ENCODE data around the gene PRR15L.
A peak's percentile ranks its signal among the peaks of the same experiment; 100 is the strongest.

PRR15L gene

DNA sequence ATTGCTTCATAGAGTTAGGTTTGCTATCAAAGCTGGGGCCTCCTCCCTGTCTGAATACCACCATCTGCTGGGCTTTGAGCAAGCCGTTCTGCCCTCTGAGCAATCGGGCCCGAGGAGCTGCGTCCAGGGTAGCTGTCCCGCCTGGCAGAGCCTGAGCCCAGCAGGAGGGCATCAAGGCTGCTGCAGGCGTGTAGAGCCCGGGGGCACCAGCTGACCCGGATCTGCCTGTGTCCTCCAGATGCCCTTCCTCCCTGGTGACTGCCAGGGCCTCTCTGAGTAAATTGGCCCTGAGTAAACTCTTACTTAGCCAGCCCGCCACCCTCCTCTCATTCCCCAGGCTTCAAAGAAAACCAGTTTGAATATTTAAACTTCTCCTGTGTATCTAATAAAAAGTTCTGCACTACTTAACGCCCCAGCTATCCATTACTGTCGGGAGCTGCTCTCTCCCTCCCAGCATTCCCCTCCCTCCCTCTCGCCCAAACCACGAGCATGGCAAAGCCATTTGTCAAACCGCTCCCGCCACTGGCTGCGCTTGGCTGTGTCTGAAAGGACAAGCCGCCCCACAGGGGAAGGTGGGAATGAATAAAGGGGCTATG lies 29.7 kb upstream of the PRR15L start:
- no peak for DNase-seq

DNA sequence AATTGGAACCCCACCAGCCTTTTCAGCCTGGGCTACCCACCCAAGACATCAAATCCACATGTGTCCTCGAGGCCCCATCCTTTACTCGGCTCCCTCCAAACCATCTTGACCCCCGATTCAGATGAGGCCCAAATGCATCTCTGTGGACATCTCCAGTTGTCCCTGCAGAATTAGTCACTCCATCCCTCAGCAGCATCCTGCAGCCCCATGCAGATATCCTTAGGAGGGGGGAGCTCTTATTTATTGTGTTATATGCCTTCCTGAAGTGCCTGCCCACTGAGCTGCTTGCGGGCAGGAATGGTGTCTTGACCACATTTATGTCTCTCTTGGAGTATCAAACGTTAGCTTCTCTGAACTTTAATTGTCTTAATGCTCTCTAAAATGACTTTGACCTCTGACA lies 28.8 kb upstream of the PRR15L start:
- no peak for DNase-seq

DNA sequence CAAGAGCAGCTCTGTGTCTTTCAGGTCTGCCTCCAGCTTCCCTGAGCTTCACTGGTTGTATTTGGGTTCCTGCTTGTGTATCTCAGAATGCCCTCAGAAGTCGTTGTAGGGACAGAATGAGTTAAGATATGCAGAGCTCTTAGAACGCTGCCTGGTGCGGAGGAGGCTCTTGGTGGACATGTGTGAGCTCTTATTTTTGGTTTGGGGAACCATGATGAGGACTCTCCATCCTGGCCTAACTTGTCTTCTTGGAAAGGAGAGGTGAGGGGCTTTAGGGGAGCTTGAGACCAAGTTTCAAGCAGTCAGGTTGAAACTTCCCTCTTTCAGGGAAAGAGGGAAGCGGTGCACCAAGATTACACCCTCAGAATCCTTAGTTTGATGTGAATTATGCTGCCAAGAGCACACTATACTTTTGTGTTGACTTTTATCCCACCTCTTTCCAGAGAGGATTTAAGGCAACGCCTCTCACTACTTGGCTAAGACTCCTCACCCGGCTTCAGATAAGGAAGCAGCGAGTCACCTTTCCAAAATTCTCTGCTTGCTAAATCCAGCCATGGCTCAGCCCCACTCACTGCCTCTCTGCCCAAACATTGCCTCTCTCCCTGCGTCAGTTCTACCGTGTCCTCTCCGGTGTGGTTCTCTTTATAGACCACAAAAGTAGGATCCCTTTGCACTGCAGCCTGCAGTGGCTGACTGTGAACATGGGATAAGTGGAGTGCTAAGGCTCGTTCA lies 26.0 kb upstream of the PRR15L start:
- DNase-seq = peak; percentile 36 to 69

- DNase-seq = peak in 1 of 2 donors; percentile 46
These were observed 25.1 kb upstream of the PRR15L start for GRCh38 chr17:47982645-47983390.

GRCh38 chr17:47982091-47982617 lies 24.5 kb upstream of the PRR15L start:
- DNase-seq = no peak

DNA sequence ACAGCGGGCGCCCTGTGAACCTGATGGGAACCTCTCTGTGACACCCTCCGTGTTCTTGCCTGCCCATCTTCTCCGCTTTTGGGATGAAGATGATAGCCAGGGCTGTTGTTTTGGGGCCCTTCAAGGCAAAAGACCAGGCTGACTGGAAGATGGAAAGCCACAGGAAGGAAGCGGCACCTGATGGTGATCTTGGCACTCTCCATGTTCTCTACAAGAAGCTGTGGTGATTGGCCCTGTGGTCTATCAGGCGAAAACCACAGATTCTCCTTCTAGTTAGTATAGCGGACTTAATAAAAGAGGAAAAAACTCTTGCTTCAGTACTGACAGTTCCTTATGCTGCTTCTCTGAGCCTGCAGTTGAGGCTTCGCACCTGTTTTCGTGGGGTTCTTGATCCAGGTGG lies 23.8 kb upstream of the PRR15L start:
- peak in 1 of 2 donors; percentile 21 for DNase-seq

GRCh38 chr17:47980541-47980940 lies 22.9 kb upstream of the PRR15L start:
- DNase-seq = no peak

DNA sequence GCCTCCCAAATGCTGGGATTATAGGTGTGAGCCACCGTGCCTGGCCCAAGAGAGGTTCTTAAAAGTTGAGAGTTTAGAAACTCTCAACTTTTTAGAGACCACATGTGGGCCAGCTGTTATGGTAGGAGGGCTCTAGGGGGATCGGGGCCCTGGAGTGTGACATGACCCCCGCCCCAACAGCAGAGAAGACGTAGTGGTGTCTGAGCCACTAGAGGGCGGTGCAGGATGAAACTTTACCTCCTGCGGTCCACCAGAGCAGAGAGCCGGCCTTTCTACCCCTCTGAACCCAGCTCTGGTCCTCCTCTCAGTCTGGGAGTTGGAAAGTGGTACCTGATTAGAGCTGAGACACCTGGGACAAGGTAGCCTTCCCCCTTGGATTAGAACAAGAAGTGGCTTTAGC lies 20.6 kb upstream of the PRR15L start:
- peak in 1 of 2 donors; percentile 75 for DNase-seq

DNA sequence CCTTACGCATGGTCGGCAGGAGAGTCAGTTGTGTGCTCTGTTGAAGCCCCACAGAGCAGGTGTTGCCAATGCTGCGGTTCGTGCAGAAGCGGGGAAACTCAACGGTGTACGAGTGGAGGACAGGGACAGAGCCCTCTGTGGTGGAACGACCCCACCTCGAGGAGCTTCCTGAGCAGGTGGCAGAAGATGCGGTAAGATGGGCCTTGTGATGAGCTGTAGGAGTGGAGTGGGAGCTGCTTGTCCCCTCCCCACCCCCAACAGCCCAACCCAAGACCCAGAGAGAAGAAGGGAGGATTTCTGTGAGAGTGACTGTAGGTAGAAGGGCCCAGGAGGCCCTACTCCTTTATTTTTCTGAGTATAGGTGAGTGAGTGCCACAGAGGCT lies 18.1 kb upstream of the PRR15L start:
- DNase-seq = no peak

DNA sequence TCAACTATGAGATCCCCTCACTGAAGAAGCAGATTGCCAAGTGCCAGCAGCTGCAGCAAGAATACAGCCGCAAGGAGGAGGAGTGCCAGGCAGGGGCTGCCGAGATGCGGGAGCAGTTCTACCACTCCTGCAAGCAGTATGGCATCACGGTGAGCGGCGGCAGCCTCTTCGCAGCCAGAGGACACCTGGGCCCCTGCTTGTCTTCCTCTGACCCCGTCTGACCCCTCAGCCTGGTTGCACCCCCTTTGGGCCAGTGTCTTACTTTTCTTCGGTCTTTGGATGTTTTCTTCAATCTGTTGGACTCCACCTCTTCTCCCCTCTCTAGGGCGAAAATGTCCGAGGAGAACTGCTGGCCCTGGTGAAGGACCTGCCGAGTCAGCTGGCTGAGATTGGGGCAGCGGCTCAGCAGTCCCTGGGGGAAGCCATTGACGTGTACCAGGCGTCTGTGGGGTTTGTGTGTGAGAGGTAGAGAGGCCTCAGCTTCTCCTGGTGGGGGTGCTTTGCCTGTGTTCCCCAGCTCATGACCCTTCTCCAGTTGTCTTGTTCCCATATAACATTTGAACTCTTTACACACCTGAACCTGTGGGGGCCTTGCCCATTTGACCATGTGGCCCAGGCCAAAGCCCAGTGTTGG lies 17.6 kb upstream of the PRR15L start:
- DNase-seq = no peak

DNA sequence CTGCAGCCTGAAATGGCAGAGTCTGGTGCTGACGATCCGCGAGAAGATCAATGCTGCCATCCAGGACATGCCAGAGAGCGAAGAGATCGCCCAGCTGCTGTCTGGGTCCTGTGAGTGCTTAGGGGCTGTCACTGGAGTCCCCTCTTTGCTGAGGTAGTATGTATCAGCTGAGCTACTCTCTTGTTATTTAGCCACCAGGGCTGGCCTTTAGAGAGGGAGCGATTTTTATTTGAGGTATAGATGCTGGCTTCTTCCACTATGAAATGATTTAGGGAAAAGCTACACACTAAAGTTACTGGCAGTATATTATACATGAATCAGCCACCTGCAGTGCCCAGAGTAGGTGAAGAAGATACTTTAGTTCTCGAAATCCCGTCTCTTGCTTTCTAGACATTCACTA lies 15.9 kb upstream of the PRR15L start:
- no peak for DNase-seq

DNA sequence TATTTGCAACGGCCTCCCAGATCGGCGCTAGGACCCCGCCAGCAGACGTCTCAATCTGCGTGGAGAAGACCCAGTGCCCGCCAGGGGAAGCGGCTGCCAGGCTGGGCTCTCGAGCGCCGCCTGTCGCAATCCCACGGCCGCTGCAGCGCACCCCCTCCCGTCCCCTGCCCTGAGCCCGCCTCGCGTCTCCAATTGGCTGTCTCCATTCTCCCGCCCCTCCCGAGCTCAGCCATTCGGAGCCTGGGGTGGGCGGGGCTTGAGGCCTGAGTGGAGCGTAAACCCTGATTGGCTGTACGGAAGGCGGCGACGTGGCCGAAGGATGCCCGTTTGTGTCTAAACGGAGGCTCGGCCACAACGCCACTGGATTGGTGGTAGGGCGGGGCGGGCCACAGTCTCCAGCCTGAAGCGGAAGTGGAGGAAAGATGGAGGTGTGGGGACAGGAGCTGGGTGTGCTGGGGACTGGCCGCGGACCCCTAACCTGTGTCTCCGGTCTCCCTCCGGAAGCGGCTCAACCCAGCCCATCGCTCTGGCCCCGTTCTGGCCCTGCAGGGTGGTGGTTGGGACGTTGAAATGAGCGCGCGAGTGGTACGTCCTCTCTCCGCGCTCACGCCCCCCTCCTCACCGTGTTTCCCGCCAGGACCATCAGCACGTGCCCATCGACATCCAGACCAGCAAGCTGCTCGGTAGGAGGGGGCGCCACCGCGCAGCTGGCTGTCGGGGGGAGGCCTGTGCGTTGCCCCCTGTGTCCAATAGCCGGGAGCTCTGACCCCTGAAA lies 13.2 kb upstream of the PRR15L start, which contains the start of gene CDK5RAP3:
CDK5RAP3 (plus strand) TSS at position 389 of the 775 bp plus-strand sequence; CDS start at position 423, 34 bp downstream.
- peak; percentile 99 for DNase-seq

- DNase-seq = no peak
These were observed 12.4 kb upstream of the PRR15L start for GRCh38 chr17:47969930-47970724.

DNA sequence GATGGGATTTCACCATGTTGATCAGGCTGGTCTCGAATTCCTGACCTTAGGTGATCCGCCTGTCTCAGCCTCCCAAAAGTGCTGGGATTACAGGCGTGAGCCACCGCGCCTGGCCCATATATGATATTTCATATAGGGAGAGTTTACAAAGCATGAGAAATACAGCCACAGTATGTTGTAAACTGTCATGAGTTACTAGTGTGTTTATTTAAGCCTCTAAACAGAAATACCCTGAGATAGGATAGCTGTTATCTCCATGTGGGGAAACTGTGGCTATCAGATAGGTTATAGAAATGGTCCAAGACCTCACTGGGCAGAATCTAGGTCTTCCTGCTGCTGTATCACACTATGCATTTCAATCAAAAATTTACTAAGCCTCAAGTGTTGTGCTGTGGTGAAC lies 11.2 kb upstream of the PRR15L start:
- no peak for DNase-seq

DNA sequence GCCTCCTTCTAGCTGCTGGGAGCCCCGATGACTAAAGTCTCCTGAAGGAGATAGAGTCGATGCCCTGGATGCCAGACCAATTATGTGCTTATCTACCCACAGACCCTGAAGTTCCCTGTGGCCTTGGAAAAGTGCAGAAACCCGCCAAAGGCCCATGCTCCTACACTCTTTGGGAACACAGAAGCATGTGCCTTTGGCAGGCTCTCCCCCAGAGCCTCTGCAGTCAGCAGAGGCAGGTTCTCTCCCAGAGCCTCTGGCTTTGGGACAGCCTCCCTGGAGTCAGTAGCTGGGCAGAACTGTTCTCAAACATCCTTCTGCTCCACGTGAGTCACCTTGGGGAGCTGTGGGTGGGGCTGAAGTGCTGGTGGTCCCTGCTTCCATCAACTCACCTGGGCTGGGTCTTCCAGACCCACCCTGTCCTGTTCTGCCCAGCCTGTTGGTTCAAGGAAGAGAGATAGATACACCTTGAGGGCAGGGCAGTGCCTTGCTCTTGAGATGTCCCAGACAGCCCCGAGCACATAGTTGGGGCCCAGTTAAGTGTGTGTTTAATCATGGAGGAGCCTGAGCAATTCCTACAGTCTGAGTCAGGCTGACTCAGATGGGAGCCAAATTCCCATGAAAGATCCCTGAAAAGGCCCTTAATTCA lies 10.0 kb upstream of the PRR15L start:
- no peak for DNase-seq

DNA sequence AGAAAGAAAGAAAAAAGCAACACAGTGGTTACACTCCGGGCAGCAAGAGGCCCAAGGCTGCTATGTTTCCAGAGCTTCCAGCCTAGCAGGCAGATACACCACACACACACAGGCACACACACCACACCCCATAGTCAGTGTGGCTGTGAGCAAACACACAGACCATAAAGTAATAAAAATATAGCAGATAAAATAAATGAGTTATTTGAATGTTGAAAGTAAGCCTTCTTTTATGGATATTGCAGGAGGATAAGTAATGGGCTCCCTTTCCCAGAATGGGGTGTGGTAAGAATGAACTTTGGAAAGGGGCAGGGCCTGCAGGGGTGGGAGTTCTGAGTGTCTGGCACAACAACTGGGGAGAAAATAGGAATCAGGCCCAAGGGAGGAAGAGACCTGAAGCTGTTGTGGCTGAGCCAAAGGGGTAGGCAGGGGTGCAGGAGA lies 8.4 kb upstream of the PRR15L start:
- DNase-seq = no peak

DNA sequence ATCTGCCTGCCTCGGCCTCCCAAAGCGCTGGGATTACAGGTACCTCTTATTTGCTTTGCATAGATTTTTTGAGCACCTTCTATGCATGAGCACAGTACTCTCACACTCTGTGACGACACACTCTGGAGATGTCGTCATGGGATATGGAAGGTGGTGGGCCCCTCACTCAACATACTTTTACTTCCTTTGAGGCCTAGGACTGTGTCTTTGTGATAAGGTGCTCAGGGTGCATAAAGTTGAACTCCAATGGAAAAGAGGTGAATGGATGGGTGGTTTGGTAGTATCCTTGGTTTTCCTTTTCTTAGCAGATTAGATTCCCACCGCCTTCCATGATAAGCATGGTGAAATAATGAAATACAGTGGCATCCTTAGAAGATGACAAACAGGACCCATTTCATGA lies 7.2 kb upstream of the PRR15L start:
- no peak for DNase-seq

DNA sequence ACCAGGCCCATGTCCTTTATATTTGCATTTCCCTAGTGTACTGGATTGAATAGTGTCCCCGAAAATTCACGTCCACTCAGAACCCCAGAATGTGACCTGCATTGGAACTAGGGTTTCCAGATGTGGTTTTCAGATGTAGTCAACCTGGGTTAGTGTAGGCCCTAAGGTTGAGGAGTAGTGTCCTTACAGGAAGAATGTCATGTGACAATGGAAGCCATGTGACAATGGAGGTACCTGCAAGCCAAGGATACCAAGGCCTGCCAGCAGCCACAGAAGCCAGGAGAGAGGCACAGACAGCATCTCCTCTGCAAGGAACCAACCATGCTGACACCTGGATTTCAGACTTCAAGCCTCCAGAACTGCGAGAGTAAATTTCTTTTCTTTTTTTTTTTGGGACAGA lies 5.2 kb upstream of the PRR15L start:
- DNase-seq = no peak

DNA sequence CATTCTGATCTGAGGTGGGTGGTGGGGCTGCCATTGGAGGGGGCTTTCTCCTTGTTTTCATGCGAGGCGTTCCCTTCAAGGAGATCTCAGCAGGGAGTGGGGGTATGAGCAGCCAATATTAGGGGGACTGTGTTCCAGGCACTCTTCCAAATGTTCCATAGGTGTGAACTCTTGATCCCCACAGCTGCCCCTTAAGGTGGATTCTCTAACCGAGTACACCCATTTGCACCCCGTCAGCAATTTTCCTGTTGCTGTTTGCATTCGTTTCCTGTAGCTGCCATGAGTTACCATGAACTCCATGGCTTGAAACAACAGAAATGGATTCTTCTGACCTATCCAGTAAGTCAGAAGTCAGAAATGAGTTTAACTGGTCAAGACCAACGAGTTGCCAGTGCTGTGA lies 3.7 kb upstream of the PRR15L start:
- no peak for DNase-seq

DNA sequence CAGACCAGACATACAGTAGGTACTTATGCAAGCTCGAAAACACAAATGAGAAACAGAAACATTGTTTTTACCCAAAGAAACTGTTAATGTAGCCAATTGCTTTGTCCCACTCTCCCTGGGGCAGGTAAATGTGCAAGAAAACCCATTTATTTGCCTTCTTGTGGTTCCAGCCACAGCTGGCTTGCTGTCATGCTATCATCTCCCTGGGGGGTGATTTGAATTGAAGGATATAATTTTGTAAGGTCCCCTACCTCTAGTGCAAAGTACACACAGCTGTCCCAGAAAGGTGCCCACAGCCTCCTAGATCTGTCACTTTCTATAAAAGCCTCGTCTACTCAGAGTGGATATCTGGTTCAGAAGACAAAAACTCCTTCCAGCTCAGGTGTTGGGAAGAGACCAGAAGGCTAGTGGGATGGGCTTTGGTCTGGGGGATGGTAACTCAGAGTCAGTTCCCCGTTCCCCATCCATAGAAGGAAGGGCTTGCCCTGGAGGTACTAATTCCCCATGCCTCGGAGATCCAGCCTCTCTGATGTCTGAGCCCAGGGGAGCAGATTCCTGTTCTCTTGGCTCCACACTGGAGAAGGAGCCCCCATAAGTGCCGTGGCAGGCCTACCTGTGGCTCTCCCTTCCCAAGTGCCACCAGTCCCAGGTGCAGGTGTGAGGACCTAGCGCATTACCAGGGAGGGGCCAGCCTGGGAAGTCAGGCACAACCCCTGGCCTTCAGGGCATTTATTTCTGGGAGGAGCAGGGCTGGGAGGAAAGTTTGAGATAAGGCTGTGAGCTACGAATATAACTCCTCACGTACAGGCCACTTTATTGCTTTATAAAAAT lies 2.4 kb upstream of the PRR15L start:
- DNase-seq = no peak

Measured in inflammatory macrophage treated with lipopolysaccharide for 1 hour (primary cell).